Tibial artery (tissue), 4 donors: ENCODE data around the gene SLC25A6.

Source experiments
- DNase-seq, 2 donors: peaks; one replicate each; pipeline ENCODE4 v3.0.0-alpha.2; 2019
- H3K27ac ChIP-seq, 2 donors: fragments of 200-600 bp; sonication (generic) in 1 of 2; 1 replicate in 1 of 2; 2 replicates in 1 of 2; pipeline ENCODE4 v1.5.1; 2018 to 2019; ENCODE audit warnings: mild to moderate bottlenecking in 1 of 2
- H3K27me3 ChIP-seq, 2 donors: fragments of 200-600 bp; sonication (generic) in 1 of 2; one replicate each; pipeline versions ENCODE4 v1.5.1 to v1.6.0; 2016 to 2019
- H3K36me3 ChIP-seq, 3 donors: fragments of 200-600 bp; sonication (generic) in 2 of 3; one replicate each; pipeline ENCODE4 v1.5.1; 2016 to 2019; ENCODE audit warnings: mild to moderate bottlenecking in 2 of 3
- H3K4me1 ChIP-seq, 4 donors: fragments of 200-600 bp; sonication (generic) in 2 of 4; 1 replicate in 3 of 4; 2 replicates in 1 of 4; pipeline ENCODE4 v1.5.1; 2016 to 2019
- H3K4me3 ChIP-seq, 2 donors: fragments of 200-600 bp; sonication (generic) in 1 of 2; 1 replicate in 1 of 2; 2 replicates in 1 of 2; pipeline ENCODE4 v1.5.1; 2018 to 2019; ENCODE audit warnings: mild to moderate bottlenecking in 2 of 2
- H3K9me3 ChIP-seq, 3 donors: fragments of 200-600 bp; sonication (generic) in 1 of 3; one replicate each; pipeline ENCODE4 v1.5.1; 2016 to 2019
- intact Hi-C: fragments of 100-400 bp; cut with DNase I; formaldehyde crosslinking; loops from one replicate; pipeline ENCODE4 v1.15.0; 2023; ENCODE audit warnings: low total_unique reads
- TF ChIP-seq, protein P1 (sequence below), 2 experiments: fragments of 200-600 bp in 1 of 2; fragments of 450-650 bp in 1 of 2; IDR thresholded peaks; one replicate each; pipeline ENCODE4 v1.5.1; 2017 to 2019; ENCODE audit warnings: antibody characterized with exemption in 2 of 2, mild to moderate bottlenecking in 1 of 2, moderate library complexity in 1 of 2

SLC25A6 gene

DNA sequence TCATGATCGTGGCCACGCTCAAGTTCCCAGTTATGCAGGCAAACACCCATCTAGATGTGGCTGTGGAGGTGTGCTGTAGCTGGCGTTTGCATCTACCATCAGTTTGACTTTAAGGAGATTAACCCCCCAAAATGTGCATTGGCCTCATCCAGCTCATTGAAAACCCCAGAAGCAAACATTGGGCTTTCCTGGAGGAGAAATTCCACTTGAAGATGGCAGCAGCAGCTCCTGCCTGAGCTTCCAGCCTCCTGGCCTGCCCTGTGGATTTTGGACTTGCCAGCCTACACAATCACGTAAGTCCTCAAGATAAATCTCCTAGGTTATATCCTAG, 30.2 kb upstream of the SLC25A6 start:
- Histone ChIP-seq H3K9me3 (peaks cover 0 to 18% (median 16%) of the 10 kb centered on the region in 3 donors), H3K36me3 (peaks cover 60 to 86% (median 82%) of the 10 kb centered on the region in 3 donors), H3K4me3 (no peak overlapping the region), H3K27me3 (no peaks in the 10 kb centered on the region), H3K4me1 (no peaks in the 10 kb centered on the region), H3K27ac (no peak overlapping the region)
- intact Hi-C loops = no loop called here
- no peak for DNase-seq
- TF ChIP-seq, protein P1, sequence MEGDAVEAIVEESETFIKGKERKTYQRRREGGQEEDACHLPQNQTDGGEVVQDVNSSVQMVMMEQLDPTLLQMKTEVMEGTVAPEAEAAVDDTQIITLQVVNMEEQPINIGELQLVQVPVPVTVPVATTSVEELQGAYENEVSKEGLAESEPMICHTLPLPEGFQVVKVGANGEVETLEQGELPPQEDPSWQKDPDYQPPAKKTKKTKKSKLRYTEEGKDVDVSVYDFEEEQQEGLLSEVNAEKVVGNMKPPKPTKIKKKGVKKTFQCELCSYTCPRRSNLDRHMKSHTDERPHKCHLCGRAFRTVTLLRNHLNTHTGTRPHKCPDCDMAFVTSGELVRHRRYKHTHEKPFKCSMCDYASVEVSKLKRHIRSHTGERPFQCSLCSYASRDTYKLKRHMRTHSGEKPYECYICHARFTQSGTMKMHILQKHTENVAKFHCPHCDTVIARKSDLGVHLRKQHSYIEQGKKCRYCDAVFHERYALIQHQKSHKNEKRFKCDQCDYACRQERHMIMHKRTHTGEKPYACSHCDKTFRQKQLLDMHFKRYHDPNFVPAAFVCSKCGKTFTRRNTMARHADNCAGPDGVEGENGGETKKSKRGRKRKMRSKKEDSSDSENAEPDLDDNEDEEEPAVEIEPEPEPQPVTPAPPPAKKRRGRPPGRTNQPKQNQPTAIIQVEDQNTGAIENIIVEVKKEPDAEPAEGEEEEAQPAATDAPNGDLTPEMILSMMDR (IDR thresholded peaks at IDR 0.05) = no peak

- Histone ChIP-seq H3K27me3 (no peaks in the 10 kb centered on the region), H3K27ac (no peak overlapping the region), H3K36me3 (peaks cover 60 to 82% (median 80%) of the 10 kb centered on the region in 3 donors), H3K4me1 (no peaks in the 10 kb centered on the region), H3K9me3 (peaks cover 0 to 18% (median 16%) of the 10 kb centered on the region in 3 donors), H3K4me3 (no peak overlapping the region)
- TF ChIP-seq, protein P1 (IDR thresholded peaks at IDR 0.05) = no peak
- peak in 1 of 2 donors; percentile 38 for DNase-seq
- intact Hi-C loops = no loop called here
These were observed 29.7 kb upstream of the SLC25A6 start for GRCh38 chrX:1421433-1422134.

GRCh38 chrX:1420371-1420770, 28.5 kb upstream of the SLC25A6 start:
- Histone ChIP-seq H3K9me3 (peaks cover 0 to 18% (median 16%) of the 10 kb centered on the region in 3 donors), H3K27ac (no peak overlapping the region), H3K4me1 (no peaks in the 10 kb centered on the region), H3K36me3 (peaks cover 55 to 77% (median 71%) of the 10 kb centered on the region in 3 donors), H3K4me3 (no peak overlapping the region), H3K27me3 (no peaks in the 10 kb centered on the region)
- intact Hi-C loops = no loop called here
- DNase-seq = peak in 1 of 2 donors; percentile 48
- TF ChIP-seq, protein P1 (IDR thresholded peaks at IDR 0.05) = no peak

GRCh38 chrX:1419545-1420355, 27.8 kb upstream of the SLC25A6 start:
- peak in 1 of 2 donors; percentile 31 for DNase-seq
- Histone ChIP-seq H3K36me3 (peaks cover 51 to 73% (median 64%) of the 10 kb centered on the region in 3 donors), H3K4me3 (no peak overlapping the region), H3K9me3 (peaks cover 0 to 18% (median 16%) of the 10 kb centered on the region in 3 donors), H3K27ac (no peak overlapping the region), H3K27me3 (no peaks in the 10 kb centered on the region), H3K4me1 (no peaks in the 10 kb centered on the region)
- intact Hi-C loops = no loop called here
- TF ChIP-seq, protein P1 (IDR thresholded peaks at IDR 0.05) = no peak

- no peak overlapping the region for H3K4me3 ChIP-seq
- intact Hi-C loops = no loop called here
- H3K9me3 ChIP-seq = peaks cover 0 to 18% (median 16%) of the 10 kb centered on the region in 3 donors
- no peaks in the 10 kb centered on the region for H3K4me1 ChIP-seq
- TF ChIP-seq, protein P1 (IDR thresholded peaks at IDR 0.05) = no peak
- no peak overlapping the region for H3K27ac ChIP-seq
- H3K27me3 ChIP-seq = no peaks in the 10 kb centered on the region
- H3K36me3 ChIP-seq = peaks cover 56 to 79% (median 63%) of the 10 kb centered on the region in 3 donors
- DNase-seq = peak in 1 of 2 donors; percentile 58
These were observed 27.1 kb upstream of the SLC25A6 start for GRCh38 chrX:1418901-1419544.
